CD4-positive, alpha-beta T cell (primary cell): ENCODE measurements around the gene RRH. TPM values are rescaled to one million over a fixed set of nuclear protein-coding genes. Genes with fewer than 3 reads are reported as not detected.
"Not testable (repeated sequence)": the region's sequence is repeated elsewhere in the genome, so short reads cannot be mapped to it uniquely, and the experiment has no call there.

Experiments
- ATAC-seq: fragments of 200-7000 bp; cut with Tn5 transposase; one replicate; pipeline ENCODE4 v1.10.0; 2022; ENCODE audit warnings: mild to moderate bottlenecking; ENCODE audit not compliant: poor library complexity
- CTCF ChIA-PET: fragments of 350-600 bp; sonication (Branson Sonifier 250); formaldehyde crosslinking; loops from one replicate; lab custom pipeline; 2021; ENCODE audit warnings: antibody characterized with exemption, inconsistent platforms; lab: Charles Lee
- POLR2A ChIA-PET: fragments of 350-600 bp; sonication (Branson Sonifier 250); formaldehyde crosslinking; loops from one replicate; lab custom pipeline; 2021; ENCODE audit warnings: antibody characterized with exemption, inconsistent platforms; lab: Charles Lee
- DNase-seq, 14 experiments: peaks; one replicate each; pipeline ENCODE4 v3.0.0-alpha.2; 2013 to 2020; ENCODE audit warnings: mixed read lengths in 2 of 14
- H3K27ac ChIP-seq, 2 donors: one replicate each; pipeline versions ENCODE4 v1.5.1 to v1.7.0; 2013; ENCODE audit warnings: low read length in 2 of 2, low read depth in 1 of 2, mild to moderate bottlenecking in 1 of 2
- H3K27me3 ChIP-seq, 2 experiments: 1 replicate in 1 of 2; 2 replicates in 1 of 2; pipeline versions ENCODE4 v1.6.1 to v1.7.0; 2013; ENCODE audit warnings: low read length in 2 of 2, control low read depth in 1 of 2, mild to moderate bottlenecking in 1 of 2, moderate library complexity in 1 of 2; ENCODE audit not compliant: insufficient read depth in 2 of 2, control insufficient read depth in 1 of 2
- H3K36me3 ChIP-seq: one replicate; pipeline ENCODE4 v1.6.1; 2013; ENCODE audit warnings: low read length, control low read depth; ENCODE audit not compliant: insufficient read depth
- H3K4me1 ChIP-seq: one replicate; pipeline ENCODE4 v1.6.1; 2013; ENCODE audit warnings: low read length, control low read depth; ENCODE audit not compliant: insufficient read depth
- H3K4me3 ChIP-seq: one replicate; pipeline ENCODE4 v1.5.1; 2013; ENCODE audit warnings: mild to moderate bottlenecking, low read length, moderate library complexity
- H3K9me3 ChIP-seq, 2 experiments: 1 replicate in 1 of 2; 2 replicates in 1 of 2; pipeline versions ENCODE4 v1.6.1 to v1.7.0; 2013; ENCODE audit warnings: low read length in 2 of 2, mild to moderate bottlenecking in 2 of 2, control low read depth in 1 of 2, moderate library complexity in 1 of 2; ENCODE audit not compliant: control insufficient read depth in 1 of 2, insufficient read depth in 1 of 2
- H3K27ac Mint-ChIP-seq: one replicate; pipeline ENCODE4 v1.8.0; 2020; ENCODE audit warnings: mixed read lengths
- H3K27me3 Mint-ChIP-seq: one replicate; pipeline ENCODE4 v1.8.0; 2021; ENCODE audit warnings: mixed read lengths
- H3K36me3 Mint-ChIP-seq: one replicate; pipeline ENCODE4 v1.8.0; 2021; ENCODE audit warnings: low read depth, mixed read lengths
- H3K4me1 Mint-ChIP-seq: one replicate; pipeline ENCODE4 v1.8.0; 2021; ENCODE audit warnings: low read depth, mixed read lengths
- H3K4me3 Mint-ChIP-seq: one replicate; pipeline ENCODE4 v1.8.0; 2020; ENCODE audit warnings: mild to moderate bottlenecking, mixed read lengths
- H3K9me3 Mint-ChIP-seq: one replicate; pipeline ENCODE4 v1.8.0; 2020; ENCODE audit warnings: mixed read lengths
- intact Hi-C, 2 experiments: fragments of 100-400 bp; cut with DNase I in 1 of 2; cut with micrococcal nuclease in 1 of 2; formaldehyde crosslinking; loops; one replicate each; pipeline versions ENCODE4 v1.15.1 to v1.9.0; 2023 to 2025; cut with DNase I, micrococcal nuclease
- total RNA-seq, 174 experiments: library from RNA in 2 of 174; stranded (reverse) in 2 of 174; gene quantifications; one replicate each; pipeline ENCODE4 v1.2.3 and lab custom pipeline; 2021 to 2026
- TF ChIP-seq, protein P1 (sequence below): fragments of 200-600 bp; IDR thresholded peaks from one replicate; pipeline ENCODE4 v1.8.0; 2022; ENCODE audit warnings: antibody characterized with exemption, mild to moderate bottlenecking

The RRH gene
- total RNA-seq, 2 experiments from 2014 or later = not detected

DNA sequence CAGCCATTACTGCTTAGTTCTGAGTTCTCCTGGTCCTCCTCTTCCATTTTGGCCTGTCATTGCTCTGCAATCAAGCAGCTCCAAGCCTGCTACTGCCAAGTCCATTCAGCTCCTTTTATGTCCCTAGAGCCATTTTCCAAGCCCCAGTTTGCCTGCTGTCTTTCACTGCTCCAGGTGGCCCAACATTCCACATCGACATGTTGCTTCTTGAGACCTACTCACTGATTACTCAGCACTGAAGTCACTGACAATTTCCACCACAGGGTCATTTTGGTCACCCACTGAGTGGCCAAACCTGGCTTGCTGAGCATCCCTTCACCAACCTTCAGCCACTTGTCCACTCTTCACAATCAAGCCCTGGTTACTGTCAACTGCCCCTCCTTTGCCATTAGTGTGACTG, 47.3 kb downstream of the RRH start:
- no peak for ATAC-seq
- Histone ChIP-seq H3K4me3 (no peak overlapping the region), H3K4me1 (no peaks in the 10 kb centered on the region), H3K36me3 (no peaks in the 10 kb centered on the region), H3K27me3 (no peaks in the 10 kb centered on the region), H3K27ac (no peak overlapping the region), H3K9me3 (no peaks in the 10 kb centered on the region)
- H3K27me3 Mint-ChIP-seq = no peaks in the 10 kb centered on the region
- H3K4me3 Mint-ChIP-seq = no peak overlapping the region
- no peaks in the 10 kb centered on the region for H3K4me1 Mint-ChIP-seq
- POLR2A ChIA-PET = no interaction called here
- intact Hi-C loops = no loop called here
- CTCF ChIA-PET = no interaction called here
- H3K36me3 Mint-ChIP-seq = no peaks in the 10 kb centered on the region
- DNase-seq = no peak
- no peak overlapping the region for H3K27ac Mint-ChIP-seq
- TF ChIP-seq, protein P1, sequence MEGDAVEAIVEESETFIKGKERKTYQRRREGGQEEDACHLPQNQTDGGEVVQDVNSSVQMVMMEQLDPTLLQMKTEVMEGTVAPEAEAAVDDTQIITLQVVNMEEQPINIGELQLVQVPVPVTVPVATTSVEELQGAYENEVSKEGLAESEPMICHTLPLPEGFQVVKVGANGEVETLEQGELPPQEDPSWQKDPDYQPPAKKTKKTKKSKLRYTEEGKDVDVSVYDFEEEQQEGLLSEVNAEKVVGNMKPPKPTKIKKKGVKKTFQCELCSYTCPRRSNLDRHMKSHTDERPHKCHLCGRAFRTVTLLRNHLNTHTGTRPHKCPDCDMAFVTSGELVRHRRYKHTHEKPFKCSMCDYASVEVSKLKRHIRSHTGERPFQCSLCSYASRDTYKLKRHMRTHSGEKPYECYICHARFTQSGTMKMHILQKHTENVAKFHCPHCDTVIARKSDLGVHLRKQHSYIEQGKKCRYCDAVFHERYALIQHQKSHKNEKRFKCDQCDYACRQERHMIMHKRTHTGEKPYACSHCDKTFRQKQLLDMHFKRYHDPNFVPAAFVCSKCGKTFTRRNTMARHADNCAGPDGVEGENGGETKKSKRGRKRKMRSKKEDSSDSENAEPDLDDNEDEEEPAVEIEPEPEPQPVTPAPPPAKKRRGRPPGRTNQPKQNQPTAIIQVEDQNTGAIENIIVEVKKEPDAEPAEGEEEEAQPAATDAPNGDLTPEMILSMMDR = no peak
- H3K9me3 Mint-ChIP-seq = no peaks in the 10 kb centered on the region

DNA sequence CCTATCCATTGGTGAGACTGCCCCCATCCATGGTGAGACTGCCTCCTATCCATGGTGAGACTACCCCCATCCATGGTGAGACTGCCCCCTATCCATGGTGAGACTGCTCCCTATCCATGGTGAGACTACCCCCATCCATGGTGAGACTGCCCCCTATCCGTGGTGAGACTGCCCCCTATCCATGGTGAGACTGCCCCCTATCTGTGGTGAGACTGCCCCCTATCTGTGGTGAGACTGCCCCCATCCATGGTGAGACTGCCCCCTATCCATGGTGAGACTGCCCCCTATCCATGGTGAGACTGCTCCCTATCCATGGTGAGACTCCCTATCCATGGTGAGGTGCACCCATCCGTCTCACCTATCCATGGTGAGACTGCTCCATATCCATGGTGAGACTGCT, 47.8 kb downstream of the RRH start:
- H3K9me3 Mint-ChIP-seq, ATAC-seq, H3K27ac ChIP-seq, intact Hi-C loops, H3K9me3 ChIP-seq, H3K4me3 ChIP-seq, H3K36me3 Mint-ChIP-seq, H3K27me3 ChIP-seq, H3K27me3 Mint-ChIP-seq, CTCF ChIA-PET, POLR2A ChIA-PET, H3K36me3 ChIP-seq, DNase-seq, H3K4me3 Mint-ChIP-seq, H3K4me1 Mint-ChIP-seq, H3K4me1 ChIP-seq, H3K27ac Mint-ChIP-seq: not testable (repeated sequence)

DNA sequence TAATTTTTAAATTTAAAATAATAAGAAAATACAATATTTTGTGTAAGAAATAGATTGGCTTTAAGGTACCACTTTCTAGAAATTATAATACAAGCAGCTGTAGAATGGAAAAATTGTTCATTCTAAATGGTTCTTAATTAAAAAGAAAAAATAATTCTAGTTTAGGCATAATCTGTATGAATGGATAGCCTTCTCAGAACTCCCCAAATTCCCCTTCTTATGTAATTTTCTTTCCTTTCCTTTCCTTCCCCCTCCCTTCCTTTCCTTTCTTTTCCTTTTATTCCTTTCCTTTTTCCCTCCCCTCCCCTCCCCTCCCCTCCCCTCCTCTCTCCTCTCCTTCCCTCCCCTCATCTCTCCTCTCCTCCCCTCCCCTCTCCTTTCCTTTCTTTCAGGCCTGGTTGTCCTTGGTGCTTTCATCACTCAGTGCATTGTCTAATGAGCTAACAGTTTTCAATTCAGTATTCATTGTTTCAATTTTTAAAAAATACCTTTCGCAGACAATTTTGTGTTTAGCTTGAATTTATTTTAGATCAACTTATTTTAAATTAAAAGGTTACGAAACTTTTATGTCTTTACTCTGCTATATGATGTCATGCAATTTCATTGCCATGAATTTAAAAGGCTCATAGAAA, 49.0 kb downstream of the RRH start:
- Histone ChIP-seq H3K4me3 (no peak overlapping the region), H3K9me3 (no peaks in the 10 kb centered on the region), H3K36me3 (no peaks in the 10 kb centered on the region), H3K27ac (no peak overlapping the region), H3K4me1 (no peaks in the 10 kb centered on the region), H3K27me3 (no peaks in the 10 kb centered on the region)
- Mint-ChIP-seq H3K27ac (no peak overlapping the region), H3K4me1 (no peaks in the 10 kb centered on the region), H3K27me3 (no peaks in the 10 kb centered on the region), H3K36me3 (no peaks in the 10 kb centered on the region), H3K4me3 (no peak overlapping the region), H3K9me3 (no peaks in the 10 kb centered on the region)
- ChIA-PET CTCF (no interaction called here), POLR2A (no interaction called here)
- ATAC-seq = no peak
- DNase-seq = no peak
- TF ChIP-seq, protein P1 = no peak
- intact Hi-C loops = no loop called here

DNA sequence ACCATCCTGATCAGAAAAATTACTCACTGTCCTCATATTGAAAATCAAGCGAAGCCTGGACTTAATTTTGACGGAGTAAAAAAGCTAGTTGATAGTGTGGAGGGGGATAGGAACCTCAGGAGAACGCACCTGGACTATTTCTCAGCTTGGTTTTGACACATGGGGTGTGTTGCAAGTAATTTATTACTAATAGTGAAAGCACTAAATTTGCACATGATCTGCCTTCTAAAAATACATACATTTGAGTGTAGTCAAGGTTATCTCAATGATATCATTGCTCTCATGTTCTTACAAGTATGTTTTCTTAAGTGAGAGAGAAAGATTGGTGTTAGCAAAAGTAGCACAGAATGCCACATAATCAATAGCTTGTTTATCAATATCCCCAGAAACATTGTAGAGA, 49.6 kb downstream of the RRH start:
- no peaks in the 10 kb centered on the region for H3K27me3 Mint-ChIP-seq
- no peak overlapping the region for H3K27ac Mint-ChIP-seq
- no peak for DNase-seq
- ATAC-seq = no peak
- Histone ChIP-seq H3K27ac (no peak overlapping the region), H3K27me3 (no peaks in the 10 kb centered on the region), H3K4me3 (no peak overlapping the region), H3K36me3 (no peaks in the 10 kb centered on the region), H3K9me3 (no peaks in the 10 kb centered on the region), H3K4me1 (no peaks in the 10 kb centered on the region)
- no peaks in the 10 kb centered on the region for H3K9me3 Mint-ChIP-seq
- no peaks in the 10 kb centered on the region for H3K4me1 Mint-ChIP-seq
- no peaks in the 10 kb centered on the region for H3K36me3 Mint-ChIP-seq
- ChIA-PET POLR2A (no interaction called here), CTCF (no interaction called here)
- TF ChIP-seq, protein P1 = no peak
- no peak overlapping the region for H3K4me3 Mint-ChIP-seq
- intact Hi-C loops = no loop called here
